Measurements from ENCODE around the gene MRPL17. TPM values are rescaled to one million over a fixed set of nuclear protein-coding genes. Genes with fewer than 3 reads are reported as not detected.

MRPL17 gene
- polyA plus RNA-seq (2013, experiment 1 of 2), result 32.4 TPM
- 31.0 TPM for polyA plus RNA-seq (2013, experiment 2 of 2)

DNA sequence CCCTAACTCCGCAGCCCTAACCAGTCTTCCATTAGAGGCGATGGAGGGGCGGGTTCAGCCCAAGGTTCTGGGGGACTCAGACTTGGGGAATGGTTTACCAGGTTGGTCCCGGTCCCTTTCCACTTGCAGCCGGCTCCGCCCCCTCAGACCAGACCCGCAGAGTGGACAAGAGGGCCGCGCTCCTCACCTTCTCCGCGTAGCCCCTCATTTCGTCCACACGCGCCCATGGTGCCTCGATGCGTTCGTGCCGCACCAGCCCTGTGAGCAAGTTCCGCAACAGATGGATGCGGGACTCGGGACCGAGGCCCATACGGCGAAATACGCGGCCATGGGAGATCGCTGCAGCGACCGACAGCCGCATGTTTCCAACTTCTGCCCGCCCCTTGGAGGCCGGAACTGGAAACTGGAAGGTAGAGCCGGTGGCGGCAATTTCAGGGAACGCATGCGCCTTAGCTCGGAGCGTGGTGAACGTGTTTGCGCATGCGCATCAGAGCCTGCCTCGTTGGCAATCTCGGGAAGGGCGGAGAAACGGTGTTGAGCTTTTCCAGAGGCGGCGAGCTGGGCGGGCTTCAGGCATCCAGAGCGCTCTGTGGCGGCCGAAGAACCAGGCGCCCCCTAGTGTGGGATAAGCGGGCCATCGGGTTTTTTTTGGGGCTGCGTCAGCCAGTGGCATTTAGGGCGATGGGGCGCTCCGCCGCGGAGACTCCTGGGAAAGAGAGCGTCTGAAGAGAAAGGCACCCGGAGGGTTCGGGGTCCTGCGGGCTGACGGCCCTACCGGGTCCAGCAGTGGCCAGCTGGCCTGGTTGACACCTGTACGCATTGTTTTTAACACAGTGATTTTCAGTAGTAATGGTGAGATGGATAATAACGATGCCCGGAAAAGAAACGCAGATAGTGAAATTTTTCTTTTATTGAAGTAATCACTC lies at the start of gene MRPL17:
Gene MRPL17, minus strand, starts transcription at position 405 of the 926 bp plus-strand sequence. Its CDS starts 44 bp downstream, at position 361.
- Histone ChIP-seq H2BK5ac (ENCODE audit: low read length) (peak within 1 kb of the TSS; percentile 57), H2AFZ (ENCODE audit: low read length) (peak within 1 kb of the TSS; percentile 92), H3K4me1 (ENCODE audit: control insufficient read depth in 2 of 2, insufficient read depth in 1 of 2, low read depth in 1 of 2, low read length in 2 of 2) (peaks cover 3 to 4% of the 10 kb centered on the region in 2 donors), H3K4me3 (ENCODE audit: low read length in 2 of 2) (peak within 1 kb of the TSS; percentile 92 to 100), H3K36me3 (replicated peaks in 1 of 2; ENCODE audit: control insufficient read depth in 2 of 2, insufficient read depth in 2 of 2, low read length in 2 of 2) (peaks cover 11 to 33% of the 10 kb centered on the region in 2 donors), H3K9me3 (replicated peaks in 1 of 2; ENCODE audit: control insufficient read depth in 2 of 2, insufficient read depth in 1 of 2, low read depth in 1 of 2, low read length in 2 of 2) (peaks cover 0 to 1% of the 10 kb centered on the region in 2 donors), H3K4me2 (ENCODE audit: insufficient read depth, low read length, poor library complexity, severe bottlenecking) (peak within 1 kb of the TSS; percentile 65), H2AK5ac (ENCODE audit: low read depth, low read length) (no peak within 1 kb of the TSS), H3K18ac (ENCODE audit: low read length) (peak within 1 kb of the TSS; percentile 99), H3K27me3 (ENCODE audit: control insufficient read depth in 3 of 3, insufficient read depth in 3 of 3, low read depth in 1 of 3, low read length in 3 of 3) (no peaks in the 10 kb centered on the region), H2BK120ac (ENCODE audit: low read depth, low read length) (no peak within 1 kb of the TSS), H3K9ac (ENCODE audit: low read depth, low read length, poor library complexity) (peak within 1 kb of the TSS; percentile 100), H4K91ac (ENCODE audit: low read depth, low read length, poor library complexity) (no peak within 1 kb of the TSS), H4K8ac (ENCODE audit: low read depth, low read length) (peak within 1 kb of the TSS; percentile 85), H3K27ac (replicated peaks; ENCODE audit: low read length) (peak within 1 kb of the TSS; percentile 93), H3K79me1 (ENCODE audit: low read depth, low read length) (peaks cover 4% of the 10 kb centered on the region), H2BK15ac (ENCODE audit: low read length) (no peak within 1 kb of the TSS), H3K14ac (ENCODE audit: low read length) (peak within 1 kb of the TSS; percentile 100), H3K4ac (ENCODE audit: low read length) (no peak within 1 kb of the TSS), H2BK12ac (ENCODE audit: low read length) (no peak within 1 kb of the TSS), H3K23ac (ENCODE audit: low read depth, low read length, poor library complexity) (peak within 1 kb of the TSS; percentile 92)
- peak; percentile 99 for DNase-seq (ENCODE audit: low spot score)
- WGBS, 2 donors (ENCODE audit: extremely low coverage in 2 of 2, insufficient read length in 2 of 2, insufficient replicate concordance in 1 of 2), result no CpG with 5 or more reads among the region's 70 CpGs

DNA sequence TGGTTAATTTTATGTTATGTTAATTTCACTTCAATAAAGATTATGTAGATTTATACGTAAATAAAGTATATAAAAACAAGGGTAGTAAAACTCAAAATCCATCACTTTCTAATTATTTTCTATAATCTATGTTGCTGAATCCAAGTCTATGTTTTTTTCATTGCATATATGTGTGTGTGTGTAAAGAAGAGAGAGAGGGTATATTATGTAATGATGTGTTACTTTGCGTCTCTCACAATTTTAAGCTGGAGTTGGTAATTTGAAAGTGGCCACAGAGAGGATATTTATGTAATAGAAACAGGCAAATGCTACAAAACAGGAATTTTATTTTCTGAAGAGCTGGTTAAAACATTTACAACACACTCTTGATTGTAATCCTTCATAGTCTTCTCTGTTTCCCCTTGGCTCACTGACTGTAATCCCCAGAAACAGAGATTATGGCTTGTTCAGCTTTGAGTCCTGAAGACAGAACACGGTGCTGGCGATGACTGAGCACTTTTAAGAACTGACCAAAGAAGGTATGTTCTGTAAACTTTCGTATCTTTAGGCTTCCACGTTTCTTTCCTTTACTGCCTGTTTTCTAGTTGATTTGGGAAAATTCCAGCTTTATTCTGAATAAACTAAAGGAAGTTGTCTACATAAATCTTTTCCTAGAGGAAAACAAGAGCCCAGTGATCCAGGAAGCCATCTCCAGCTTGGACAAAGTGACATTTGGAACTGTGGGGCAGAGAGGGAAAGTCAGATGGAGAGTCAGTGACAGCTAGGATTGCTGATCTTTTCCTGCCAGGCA lies 45.0 kb upstream of the MRPL17 start:
- no peak overlapping the region for H4K8ac ChIP-seq (ENCODE audit: low read depth, low read length)
- H3K36me3 ChIP-seq (replicated peaks in 1 of 2; ENCODE audit: control insufficient read depth in 2 of 2, insufficient read depth in 2 of 2, low read length in 2 of 2), result no peaks in the 10 kb centered on the region
- H2BK15ac ChIP-seq (ENCODE audit: low read length), result no peak overlapping the region
- no peak overlapping the region for H3K4me2 ChIP-seq (ENCODE audit: insufficient read depth, low read length, poor library complexity, severe bottlenecking)
- H3K79me1 ChIP-seq (ENCODE audit: low read depth, low read length), result no peaks in the 10 kb centered on the region
- H3K4me1 ChIP-seq (ENCODE audit: control insufficient read depth in 2 of 2, insufficient read depth in 1 of 2, low read depth in 1 of 2, low read length in 2 of 2), result no peaks in the 10 kb centered on the region
- no peak overlapping the region for H3K9ac ChIP-seq (ENCODE audit: low read depth, low read length, poor library complexity)
- no peak for DNase-seq (ENCODE audit: low spot score)
- no peak overlapping the region for H3K14ac ChIP-seq (ENCODE audit: low read length)
- no peak overlapping the region for H3K27ac ChIP-seq (replicated peaks; ENCODE audit: low read length)
- no CpG with 5 or more reads among the region's 6 CpGs for WGBS, 2 donors (ENCODE audit: extremely low coverage in 2 of 2, insufficient read length in 2 of 2, insufficient replicate concordance in 1 of 2)
- no peak overlapping the region for H3K4me3 ChIP-seq (ENCODE audit: low read length in 2 of 2)
- no peak overlapping the region for H2AK5ac ChIP-seq (ENCODE audit: low read depth, low read length)
- no peak overlapping the region for H3K18ac ChIP-seq (ENCODE audit: low read length)
- no peak overlapping the region for H2BK5ac ChIP-seq (ENCODE audit: low read length)
- no peak overlapping the region for H2BK12ac ChIP-seq (ENCODE audit: low read length)
- H3K4ac ChIP-seq (ENCODE audit: low read length), result no peak overlapping the region
- H4K91ac ChIP-seq (ENCODE audit: low read depth, low read length, poor library complexity), result no peak overlapping the region
- H2BK120ac ChIP-seq (ENCODE audit: low read depth, low read length), result no peak overlapping the region
- no peaks in the 10 kb centered on the region for H3K9me3 ChIP-seq (replicated peaks in 1 of 2; ENCODE audit: control insufficient read depth in 2 of 2, insufficient read depth in 1 of 2, low read depth in 1 of 2, low read length in 2 of 2)
- peaks cover 0 to 2% (median 0%) of the 10 kb centered on the region in 3 experiments for H3K27me3 ChIP-seq (ENCODE audit: control insufficient read depth in 3 of 3, insufficient read depth in 3 of 3, low read depth in 1 of 3, low read length in 3 of 3)
- no peak overlapping the region for H3K23ac ChIP-seq (ENCODE audit: low read depth, low read length, poor library complexity)
- H2AFZ ChIP-seq (ENCODE audit: low read length), result no peak overlapping the region

DNA sequence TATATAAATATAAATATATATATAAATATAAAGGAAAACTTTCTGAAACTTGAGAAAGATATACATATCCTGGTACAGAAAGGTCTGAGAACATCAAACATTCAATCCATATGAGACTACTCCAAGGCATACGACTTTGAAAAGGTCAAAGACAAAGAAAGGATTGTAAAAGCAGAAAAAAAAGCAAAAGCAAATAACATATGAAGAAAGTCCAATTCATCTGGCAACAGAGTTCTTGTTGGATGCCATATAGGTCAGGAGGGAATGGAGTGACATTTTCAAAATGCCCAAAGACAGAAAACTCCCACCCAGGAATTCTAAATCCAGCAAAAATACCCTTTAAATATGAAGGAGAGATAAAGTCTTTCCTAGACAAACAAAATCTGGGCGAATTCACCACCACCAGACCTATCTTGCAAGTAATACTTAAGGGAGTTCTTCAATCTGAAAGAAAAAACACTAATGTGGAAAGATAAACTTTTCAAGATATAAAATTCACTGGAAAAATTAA lies 42.3 kb upstream of the MRPL17 start:
- Histone ChIP-seq H3K27me3 (ENCODE audit: control insufficient read depth in 3 of 3, insufficient read depth in 3 of 3, low read depth in 1 of 3, low read length in 3 of 3) (peaks cover 0 to 2% (median 0%) of the 10 kb centered on the region in 3 experiments), H3K27ac (replicated peaks; ENCODE audit: low read length) (no peak overlapping the region), H2BK12ac (ENCODE audit: low read length) (no peak overlapping the region), H4K91ac (ENCODE audit: low read depth, low read length, poor library complexity) (no peak overlapping the region), H4K8ac (ENCODE audit: low read depth, low read length) (no peak overlapping the region), H3K9me3 (replicated peaks in 1 of 2; ENCODE audit: control insufficient read depth in 2 of 2, insufficient read depth in 1 of 2, low read depth in 1 of 2, low read length in 2 of 2) (no peaks in the 10 kb centered on the region), H3K18ac (ENCODE audit: low read length) (no peak overlapping the region), H3K4me2 (ENCODE audit: insufficient read depth, low read length, poor library complexity, severe bottlenecking) (no peak overlapping the region), H2BK5ac (ENCODE audit: low read length) (no peak overlapping the region), H3K9ac (ENCODE audit: low read depth, low read length, poor library complexity) (no peak overlapping the region), H2BK120ac (ENCODE audit: low read depth, low read length) (no peak overlapping the region), H2BK15ac (ENCODE audit: low read length) (no peak overlapping the region), H3K4me3 (ENCODE audit: low read length in 2 of 2) (no peak overlapping the region), H3K79me1 (ENCODE audit: low read depth, low read length) (no peaks in the 10 kb centered on the region), H3K23ac (ENCODE audit: low read depth, low read length, poor library complexity) (no peak overlapping the region), H3K4ac (ENCODE audit: low read length) (no peak overlapping the region), H2AK5ac (ENCODE audit: low read depth, low read length) (no peak overlapping the region), H3K14ac (ENCODE audit: low read length) (no peak overlapping the region), H3K36me3 (replicated peaks in 1 of 2; ENCODE audit: control insufficient read depth in 2 of 2, insufficient read depth in 2 of 2, low read length in 2 of 2) (no peaks in the 10 kb centered on the region), H2AFZ (ENCODE audit: low read length) (no peak overlapping the region), H3K4me1 (ENCODE audit: control insufficient read depth in 2 of 2, insufficient read depth in 1 of 2, low read depth in 1 of 2, low read length in 2 of 2) (no peaks in the 10 kb centered on the region)
- no CpG with 5 or more reads among the region's 2 CpGs for WGBS, 2 donors (ENCODE audit: extremely low coverage in 2 of 2, insufficient read length in 2 of 2, insufficient replicate concordance in 1 of 2)
- DNase-seq (ENCODE audit: low spot score), result no peak

All from neuronal stem cell (in vitro differentiated cells).